HepG2 (cell line): ENCODE data around the gene SREK1. TPM values are rescaled to one million over a fixed set of nuclear protein-coding genes. Genes with fewer than 3 reads are reported as not detected.
A peak's percentile ranks its signal among the peaks of the same experiment; 100 is the strongest.

ENCODE experiments used
- ATAC-seq: fragments of 200-7000 bp; cut with Tn5 transposase; 3 replicates; pipeline ENCODE4 v1.9.1; 2020; ENCODE audit warnings: mild to moderate bottlenecking, moderate library complexity
- BruUV-seq: library from RNA; stranded (reverse); fragments of 400-500 nt; replicated peaks from 2 replicates; lab custom pipeline; 2021; lab: Mats Ljungman, UMichigan
- CTCF ChIA-PET: fragments of 300-600 bp; formaldehyde crosslinking; extraction: SDS; loops from one replicate; lab custom pipeline; 2021; ENCODE audit warnings: low total read pairs, inconsistent platforms, low intra/inter-chr PET ratio; lab: Yijun Ruan, JAX
- POLR2A ChIA-PET: fragments of 350-600 bp; sonication (Branson Sonifier 250); formaldehyde crosslinking; loops from one replicate; lab custom pipeline; 2020; ENCODE audit warnings: antibody characterized with exemption, inconsistent platforms; lab: Yijun Ruan, JAX
- DNase-seq: peaks from one replicate; pipeline ENCODE4 v3.0.0-alpha.2; 2015; ENCODE audit warnings: low spot score
- FAIRE-seq: peaks from 3 replicates; lab custom pipeline; 2011; peaks lifted over from hg19 to GRCh38; lab: Jason Lieb, UNC
- H2AFZ ChIP-seq: one replicate; pipeline ENCODE4 v1.6.1; 2011; ENCODE audit warnings: low read length, inconsistent platforms
- H3K27ac ChIP-seq: fragments of 300-600 bp; 3 replicates; pipeline ENCODE4 v1.8.0; 2011; ENCODE audit warnings: mixed run types, mild to moderate bottlenecking, mixed read lengths, low read length, inconsistent platforms; ENCODE audit not compliant: insufficient read depth; ENCODE audit errors: extremely low read length
- H3K27me3 ChIP-seq, 2 experiments: fragments of 200-600 bp in 1 of 2; 2 replicates in 1 of 2; 3 replicates in 1 of 2; pipeline versions ENCODE4 v1.6.0 to v1.8.0; 2011; ENCODE audit warnings: low read length in 2 of 2, mild to moderate bottlenecking in 2 of 2, moderate library complexity in 2 of 2, inconsistent platforms in 1 of 2; ENCODE audit not compliant: insufficient read depth in 2 of 2, control insufficient read depth in 1 of 2
- H3K36me3 ChIP-seq, 2 experiments: fragments of 200-600 bp in 1 of 2; replicated peaks in 1 of 2; 2 replicates in 1 of 2; 3 replicates in 1 of 2; pipeline versions ENCODE4 v1.5.1 to v1.8.0; 2011; ENCODE audit warnings: low read length in 2 of 2, inconsistent platforms in 1 of 2; ENCODE audit not compliant: insufficient read depth in 2 of 2, control insufficient read depth in 1 of 2
- H3K4me1 ChIP-seq: 2 replicates; pipeline ENCODE4 v1.5.1; 2012; ENCODE audit warnings: low read length, inconsistent platforms; ENCODE audit not compliant: insufficient read depth
- H3K4me2 ChIP-seq: 2 replicates; pipeline ENCODE4 v1.6.0; 2011; ENCODE audit warnings: low read depth, low read length, inconsistent platforms
- H3K4me3 ChIP-seq, 3 experiments: fragments of 200-600 bp in 1 of 3; sonication (generic), shearing (Covaris generic) in 1 of 3; replicated peaks in 1 of 3; 2 replicates each; pipeline ENCODE4 v1.5.1; 2011 to 2016; ENCODE audit warnings: low read length in 3 of 3, inconsistent platforms in 2 of 3, low read depth in 2 of 3, mild to moderate bottlenecking in 2 of 3, control low read depth in 1 of 3, mixed read lengths in 1 of 3; ENCODE audit not compliant: insufficient read depth in 1 of 3
- H3K79me2 ChIP-seq: one replicate; pipeline ENCODE4 v1.6.1; 2011; ENCODE audit warnings: low read length, inconsistent platforms; ENCODE audit not compliant: insufficient read depth
- H3K9ac ChIP-seq: 2 replicates; pipeline ENCODE4 v1.6.0; 2011; ENCODE audit warnings: mild to moderate bottlenecking, low read depth, low read length, inconsistent platforms; ENCODE audit not compliant: insufficient read depth
- H3K9me3 ChIP-seq: 2 replicates; pipeline ENCODE4 v1.5.1; 2012; ENCODE audit warnings: mild to moderate bottlenecking, low read length
- H4K20me1 ChIP-seq: 2 replicates; pipeline ENCODE4 v1.6.0; 2011; ENCODE audit warnings: inconsistent platforms, mild to moderate bottlenecking, low read length, moderate library complexity; ENCODE audit not compliant: insufficient read depth
- CSRNP1 ChIP-seq: sonication (generic); formaldehyde crosslinking; IDR thresholded peaks from 2 replicates; pipeline ENCODE4 v1.8.1; 2023; ENCODE audit warnings: mild to moderate bottlenecking, missing genetic modification reagents
- DR1 ChIP-seq: sonication (generic); formaldehyde crosslinking; IDR thresholded peaks from 2 replicates; pipeline ENCODE4 v1.8.0; 2021; ENCODE audit warnings: mild to moderate bottlenecking, missing genetic modification reagents, inconsistent platforms
- ETS1 ChIP-seq: sonication (generic); formaldehyde crosslinking; IDR thresholded peaks from 2 replicates; pipeline ENCODE4 v1.4.0; 2020; ENCODE audit warnings: missing genetic modification reagents
- KDM5B ChIP-seq: sonication (generic); formaldehyde crosslinking; IDR thresholded peaks from 2 replicates; pipeline ENCODE4 v1.4.0; 2020; ENCODE audit warnings: missing genetic modification reagents, mild to moderate bottlenecking, borderline replicate concordance
- KDM6A ChIP-seq: IDR thresholded peaks from 2 replicates; pipeline ENCODE4 v1.6.1; 2016; ENCODE audit warnings: low read depth
- MZF1 ChIP-seq: sonication (generic); formaldehyde crosslinking; IDR thresholded peaks from 2 replicates; pipeline ENCODE4 v1.8.1; 2023; ENCODE audit warnings: mild to moderate bottlenecking, missing genetic modification reagents, borderline replicate concordance
- PRPF4 ChIP-seq: fragments of 200-400 bp; formaldehyde crosslinking; IDR thresholded peaks from 2 replicates; pipeline ENCODE4 v1.6.1; 2016; ENCODE audit warnings: low read length, low read depth; ENCODE audit not compliant: poor library complexity, severe bottlenecking
- SP4 ChIP-seq: sonication (generic); formaldehyde crosslinking; IDR thresholded peaks from 2 replicates; pipeline ENCODE4 v1.8.1; 2023; ENCODE audit warnings: mild to moderate bottlenecking, missing genetic modification reagents
- TBL1XR1 ChIP-seq: fragments of 150-350 bp; IDR thresholded peaks from 2 replicates; pipeline ENCODE4 v1.6.1; 2014; ENCODE audit warnings: borderline replicate concordance, low read length; ENCODE audit not compliant: partially characterized antibody
- ZBTB14 ChIP-seq: sonication (generic); formaldehyde crosslinking; IDR thresholded peaks from 2 replicates; pipeline ENCODE4 v1.4.0; 2020; ENCODE audit warnings: missing genetic modification reagents
- ZBTB37 ChIP-seq: sonication (generic); formaldehyde crosslinking; IDR thresholded peaks from 2 replicates; pipeline ENCODE4 v1.4.0; 2020; ENCODE audit warnings: mild to moderate bottlenecking, missing genetic modification reagents
- ZNF562 ChIP-seq: sonication (generic); formaldehyde crosslinking; IDR thresholded peaks from 2 replicates; pipeline ENCODE4 v1.8.0; 2022; ENCODE audit warnings: missing genetic modification reagents, borderline replicate concordance
- ZNF816 ChIP-seq: sonication (generic); formaldehyde crosslinking; IDR thresholded peaks from 2 replicates; pipeline ENCODE4 v1.8.0; 2022; ENCODE audit warnings: missing genetic modification reagents, mild to moderate bottlenecking, borderline replicate concordance
- ZNF83 ChIP-seq: sonication (generic); formaldehyde crosslinking; IDR thresholded peaks from 2 replicates; pipeline ENCODE4 v1.4.0; 2020; ENCODE audit warnings: missing genetic modification reagents, mild to moderate bottlenecking, borderline replicate concordance
- WGBS: methylation state at CpG from one replicate; pipeline ENCODE4 v1.1.6; 2017; ENCODE audit warnings: low lambda C conversion rate; 5-methylcytosine and 5-hydroxymethylcytosine counted together
- in situ Hi-C: cut with HindIII; loops from 2 replicates; pipeline ENCODE4 v1.10.0; 2017; ENCODE audit warnings: low pct_unique_long_range_greater_than_20kb; ENCODE audit not compliant: extremely low pct_ligation_motif_present
- intact Hi-C: fragments of 100-400 bp; cut with micrococcal nuclease; formaldehyde crosslinking; loops from one replicate; pipeline ENCODE4 v1.10.0; 2022; ENCODE audit not compliant: unreplicated experiment
- polyA plus RNA-seq, 8 experiments: library from polyadenylated mRNA; depleted of rRNA in 3 of 8; stranded (reverse) in 7 of 8; unstranded in 1 of 8; fragments of >200 nt; fragmentation: Illumina TruSeq in 4 of 8; extraction: Trizol in 4 of 8; gene quantifications; 2 replicates each; pipeline versions ENCODE4 v1.2.1 to v1.2.3, GENCODE V29; 2011 to 2016; ENCODE audit warnings: low read depth in 4 of 8, missing spikeins in 1 of 8, mixed read lengths in 1 of 8; ENCODE audit not compliant: insufficient read depth in 1 of 8
- total RNA-seq, 5 experiments: library from RNA; depleted of rRNA; stranded (reverse); fragments of >200 nt; fragmentation: Illumina TruSeq; extraction: Trizol; gene quantifications; 2 replicates each; pipeline ENCODE4 v1.2.3, GENCODE V29; 2016; ENCODE audit warnings: low read depth in 1 of 5

Gene SREK1
- total and polyA plus RNA-seq, 2 of the 13 experiments (the other 11 are each of a cell fraction or from before 2014, with no cell fraction given): 60.6 to 90.9 TPM

GRCh38 chr5:66113160-66113559 is 30.9 kb upstream of the SREK1 start:
- no peak overlapping the region for H2AFZ ChIP-seq
- no peaks in the 10 kb centered on the region for H4K20me1 ChIP-seq
- in situ Hi-C loops (no loop called here), intact Hi-C loops (no loop called here)
- H3K27me3 ChIP-seq: no peaks in the 10 kb centered on the region; a peak in 1 of 5 replicates
- POLR2A ChIA-PET: no interaction called here
- no peak overlapping the region for H3K27ac ChIP-seq
- no peak for FAIRE-seq
- H3K4me3 ChIP-seq: no peak overlapping the region
- H3K36me3 ChIP-seq: no peaks in the 10 kb centered on the region
- no peak for ATAC-seq
- no peak for TF ChIP-seq ZBTB37 (CRISPR knock-in tag)
- TF ChIP-seq MZF1 (CRISPR knock-in tag): no peak
- TF ChIP-seq KDM6A (CRISPR knock-in tag): no peak
- TF ChIP-seq PRPF4: no peak
- TF ChIP-seq DR1 (CRISPR knock-in tag): no peak
- no peak for TF ChIP-seq ZBTB14
- CTCF ChIA-PET: no interaction called here
- H3K4me1 ChIP-seq: no peaks in the 10 kb centered on the region
- H3K4me2 ChIP-seq: no peak overlapping the region
- H3K9me3 ChIP-seq: no peaks in the 10 kb centered on the region
- peak; percentile 5 for DNase-seq
- no peaks in the 10 kb centered on the region for H3K79me2 ChIP-seq
- H3K9ac ChIP-seq: no peak overlapping the region
- 0% methylated on average over 2 of the region's 2 CpGs for WGBS
- no TSS peak for BruUV-seq

- in situ Hi-C loops: no loop called here
- ChIA-PET POLR2A (no interaction called here), CTCF (no interaction called here)
- DNase-seq (no peak), ATAC-seq (no peak), FAIRE-seq (no peak)
- no peaks in the 10 kb centered on the region for H3K36me3 ChIP-seq
- no peak overlapping the region for H3K4me2 ChIP-seq
- H3K9me3 ChIP-seq: no peaks in the 10 kb centered on the region
- no peak overlapping the region for H3K27ac ChIP-seq
- H3K4me3 ChIP-seq: no peak overlapping the region
- 64% methylated on average over 4 of the region's 4 CpGs for WGBS
- intact Hi-C loops: no loop called here
- no peaks in the 10 kb centered on the region for H3K4me1 ChIP-seq
- no peaks in the 10 kb centered on the region for H3K79me2 ChIP-seq
- no peak overlapping the region for H3K9ac ChIP-seq
- no peaks in the 10 kb centered on the region; a peak in 1 of 5 replicates for H3K27me3 ChIP-seq
- no peaks in the 10 kb centered on the region for H4K20me1 ChIP-seq
- H2AFZ ChIP-seq: no peak overlapping the region
- no TSS peak for BruUV-seq
- TF ChIP-seq ZNF562 (CRISPR knock-in tag) (no peak), SP4 (no peak), ZNF816 (CRISPR knock-in tag) (no peak), ETS1 (no peak), CSRNP1 (no peak), KDM5B (CRISPR knock-in tag) (no peak), TBL1XR1 (no peak), ZNF83 (CRISPR knock-in tag) (no peak)
Measured at GRCh38 chr5:66118304-66118703, 25.8 kb upstream of the SREK1 start.
